ENCODE results near the gene APOL2.

The APOL2 gene

DNA sequence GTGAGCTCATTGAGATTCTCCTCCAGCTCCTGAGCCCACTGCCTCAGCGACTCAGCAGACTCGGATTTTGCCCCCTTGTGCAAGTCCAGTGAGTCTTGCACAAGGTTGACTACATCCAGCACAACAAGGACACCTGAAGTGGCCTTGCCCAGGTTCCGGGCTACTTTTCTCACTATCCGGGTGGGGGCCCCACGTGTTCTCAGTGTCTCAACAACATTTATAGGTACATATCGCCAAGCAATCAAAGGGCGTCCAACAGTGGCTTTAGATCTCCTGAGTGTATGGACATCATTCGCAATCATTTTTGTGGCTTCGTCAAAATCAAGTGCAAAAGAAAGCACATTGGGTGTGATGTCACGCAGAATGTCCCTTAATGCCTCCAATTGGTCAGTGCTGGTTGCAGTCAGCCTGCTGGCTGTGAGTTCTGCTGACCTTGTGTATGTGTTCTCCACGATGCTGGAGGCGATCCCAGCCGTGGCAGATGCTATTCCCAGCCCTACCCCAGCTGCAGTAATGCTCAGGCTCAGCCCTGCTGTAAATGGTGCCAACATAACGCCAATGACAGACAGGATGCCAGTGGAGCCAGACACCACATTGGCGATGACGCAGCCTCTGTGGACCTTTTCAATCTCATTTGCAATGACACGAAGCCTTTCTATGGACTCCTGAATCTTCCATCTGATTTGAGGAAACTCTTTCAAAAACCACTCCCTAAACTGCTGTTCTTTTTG is 48.1 kb downstream of the APOL2 start:
- no peak for TF ChIP-seq TAF1 (IDR thresholded peaks at IDR 0.05; ENCODE audit: borderline replicate concordance, insufficient read depth, low read length)
- TF ChIP-seq, protein P1, sequence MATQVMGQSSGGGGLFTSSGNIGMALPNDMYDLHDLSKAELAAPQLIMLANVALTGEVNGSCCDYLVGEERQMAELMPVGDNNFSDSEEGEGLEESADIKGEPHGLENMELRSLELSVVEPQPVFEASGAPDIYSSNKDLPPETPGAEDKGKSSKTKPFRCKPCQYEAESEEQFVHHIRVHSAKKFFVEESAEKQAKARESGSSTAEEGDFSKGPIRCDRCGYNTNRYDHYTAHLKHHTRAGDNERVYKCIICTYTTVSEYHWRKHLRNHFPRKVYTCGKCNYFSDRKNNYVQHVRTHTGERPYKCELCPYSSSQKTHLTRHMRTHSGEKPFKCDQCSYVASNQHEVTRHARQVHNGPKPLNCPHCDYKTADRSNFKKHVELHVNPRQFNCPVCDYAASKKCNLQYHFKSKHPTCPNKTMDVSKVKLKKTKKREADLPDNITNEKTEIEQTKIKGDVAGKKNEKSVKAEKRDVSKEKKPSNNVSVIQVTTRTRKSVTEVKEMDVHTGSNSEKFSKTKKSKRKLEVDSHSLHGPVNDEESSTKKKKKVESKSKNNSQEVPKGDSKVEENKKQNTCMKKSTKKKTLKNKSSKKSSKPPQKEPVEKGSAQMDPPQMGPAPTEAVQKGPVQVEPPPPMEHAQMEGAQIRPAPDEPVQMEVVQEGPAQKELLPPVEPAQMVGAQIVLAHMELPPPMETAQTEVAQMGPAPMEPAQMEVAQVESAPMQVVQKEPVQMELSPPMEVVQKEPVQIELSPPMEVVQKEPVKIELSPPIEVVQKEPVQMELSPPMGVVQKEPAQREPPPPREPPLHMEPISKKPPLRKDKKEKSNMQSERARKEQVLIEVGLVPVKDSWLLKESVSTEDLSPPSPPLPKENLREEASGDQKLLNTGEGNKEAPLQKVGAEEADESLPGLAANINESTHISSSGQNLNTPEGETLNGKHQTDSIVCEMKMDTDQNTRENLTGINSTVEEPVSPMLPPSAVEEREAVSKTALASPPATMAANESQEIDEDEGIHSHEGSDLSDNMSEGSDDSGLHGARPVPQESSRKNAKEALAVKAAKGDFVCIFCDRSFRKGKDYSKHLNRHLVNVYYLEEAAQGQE (IDR thresholded peaks at IDR 0.05; ENCODE audit: insufficient read depth in 1 of 2, low read depth in 2 of 2, low read length in 2 of 2): no peak
- TF ChIP-seq FOXP2 (optimal IDR thresholded peaks at IDR 0.05; ENCODE audit: borderline replicate concordance, extremely low read depth, extremely low read length, insufficient read depth): no peak
- TF ChIP-seq POLR2AphosphoS5 (IDR thresholded peaks at IDR 0.05; ENCODE audit: low read depth, low read length): no peak
- no peak for TF ChIP-seq SIN3A (IDR thresholded peaks at IDR 0.05; ENCODE audit: borderline replicate concordance, insufficient read depth, low read length)

DNA sequence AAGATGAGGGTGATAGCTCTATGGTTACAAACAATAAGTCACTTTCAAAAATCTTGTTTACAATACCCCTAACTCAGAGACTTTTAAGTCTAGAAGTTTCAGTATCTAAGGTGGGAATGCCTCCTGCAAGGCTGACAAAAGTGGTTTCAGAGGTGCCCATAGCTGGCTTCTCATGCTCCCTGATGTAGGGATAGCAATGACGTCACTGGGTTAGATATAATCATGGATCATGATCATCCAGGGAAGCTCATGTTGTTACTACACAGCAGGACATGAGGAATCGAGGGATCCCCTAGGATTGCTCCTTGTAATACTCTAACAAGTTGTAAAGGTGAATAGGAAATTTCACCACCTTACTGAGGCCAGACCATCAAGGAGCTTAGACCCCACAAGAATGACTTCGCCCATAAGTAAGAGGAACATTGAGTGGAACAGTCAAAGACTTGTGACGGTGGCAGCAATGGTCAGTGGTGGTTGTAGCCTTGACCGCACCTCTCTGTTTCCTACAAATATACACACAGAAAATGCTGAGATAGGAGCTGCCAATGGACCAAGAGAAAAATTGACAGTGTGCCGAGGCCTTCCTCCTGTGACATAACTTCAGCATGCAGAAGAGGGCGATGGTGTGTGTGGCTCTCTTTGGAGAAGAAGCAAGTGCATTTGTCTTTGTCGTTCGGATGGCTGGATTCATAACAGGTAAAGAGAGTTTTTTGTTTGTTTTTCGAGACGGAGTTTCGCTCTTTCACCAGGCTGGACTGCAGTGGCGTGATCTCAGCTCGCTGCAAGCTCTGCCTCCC is 53.3 kb downstream of the APOL2 start:
- TF ChIP-seq SIN3A (IDR thresholded peaks at IDR 0.05; ENCODE audit: borderline replicate concordance, insufficient read depth, low read length) (no peak), POLR2AphosphoS5 (IDR thresholded peaks at IDR 0.05; ENCODE audit: low read depth, low read length) (no peak), FOXP2 (optimal IDR thresholded peaks at IDR 0.05; ENCODE audit: borderline replicate concordance, extremely low read depth, extremely low read length, insufficient read depth) (no peak), TAF1 (IDR thresholded peaks at IDR 0.05; ENCODE audit: borderline replicate concordance, insufficient read depth, low read length) (no peak)
- TF ChIP-seq, protein P1 (IDR thresholded peaks at IDR 0.05; ENCODE audit: insufficient read depth in 1 of 2, low read depth in 2 of 2, low read length in 2 of 2): no peak

- TF ChIP-seq TAF1 (IDR thresholded peaks at IDR 0.05; ENCODE audit: borderline replicate concordance, insufficient read depth, low read length) (no peak), SIN3A (IDR thresholded peaks at IDR 0.05; ENCODE audit: borderline replicate concordance, insufficient read depth, low read length) (no peak), POLR2AphosphoS5 (IDR thresholded peaks at IDR 0.05; ENCODE audit: low read depth, low read length) (no peak)
- TF ChIP-seq, protein P1 (IDR thresholded peaks at IDR 0.05; ENCODE audit: insufficient read depth in 1 of 2, low read depth in 2 of 2, low read length in 2 of 2): no peak
These were observed 54.8 kb downstream of the APOL2 start for GRCh38 chr22:36184433-36185025.

DNA sequence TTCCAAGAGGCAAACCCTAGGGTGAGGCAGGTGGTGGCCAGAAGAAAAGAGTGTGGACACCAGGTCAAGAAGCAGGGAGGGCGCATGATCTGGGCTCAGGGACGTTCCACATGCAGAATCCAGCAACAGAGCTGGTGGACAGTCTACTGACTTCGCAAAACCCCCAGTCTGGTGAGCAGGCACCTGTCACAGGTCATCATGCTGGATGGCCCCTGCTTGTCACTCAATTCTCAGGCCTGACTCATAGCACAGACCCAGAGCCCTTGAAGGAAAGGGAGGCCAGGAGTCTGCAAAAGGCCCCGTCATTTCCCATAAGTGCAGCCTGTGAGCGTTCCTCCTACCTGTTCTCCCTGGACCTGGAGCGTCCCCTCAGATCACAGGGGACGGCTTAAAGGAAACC is 55.9 kb downstream of the APOL2 start:
- TF ChIP-seq, protein P1 (IDR thresholded peaks at IDR 0.05; ENCODE audit: insufficient read depth in 1 of 2, low read depth in 2 of 2, low read length in 2 of 2): no peak
- no peak for TF ChIP-seq FOXP2 (optimal IDR thresholded peaks at IDR 0.05; ENCODE audit: borderline replicate concordance, extremely low read depth, extremely low read length, insufficient read depth)
- no peak for TF ChIP-seq POLR2AphosphoS5 (IDR thresholded peaks at IDR 0.05; ENCODE audit: low read depth, low read length)
- TF ChIP-seq SIN3A (IDR thresholded peaks at IDR 0.05; ENCODE audit: borderline replicate concordance, insufficient read depth, low read length): no peak

Measured in PFSK-1 (cell line).